Measurements from ENCODE around the gene SLC26A9.

SLC26A9 gene

DNA sequence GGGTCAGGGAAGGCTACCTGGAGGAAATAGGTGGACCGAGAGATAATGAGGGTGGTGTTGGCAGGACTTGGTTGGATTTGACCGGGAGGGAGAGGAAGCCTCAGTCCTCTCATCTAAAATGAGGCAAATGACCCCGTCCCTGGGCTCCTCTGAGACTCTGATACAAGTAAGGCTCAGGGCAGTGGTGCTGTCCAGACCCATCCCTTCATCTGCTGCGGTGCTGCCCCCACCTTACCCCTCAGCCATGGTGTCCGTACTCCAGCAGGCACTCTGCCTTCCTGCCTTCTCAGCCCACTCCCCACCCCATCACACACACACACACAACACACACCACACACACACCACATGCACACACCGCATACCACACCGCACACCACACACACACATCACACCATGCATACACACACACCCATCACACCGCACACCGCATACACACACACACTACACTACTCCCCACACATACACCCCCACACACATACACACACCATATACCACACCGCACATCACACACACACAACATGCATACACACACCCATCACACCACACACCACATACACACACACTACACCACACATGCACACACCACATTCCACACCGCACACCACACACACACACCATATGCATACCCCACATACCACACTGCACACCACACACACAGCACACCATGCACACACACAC lies 29.4 kb upstream of the SLC26A9 start:
- DNase-seq (ENCODE audit: low read depth): no peak

DNA sequence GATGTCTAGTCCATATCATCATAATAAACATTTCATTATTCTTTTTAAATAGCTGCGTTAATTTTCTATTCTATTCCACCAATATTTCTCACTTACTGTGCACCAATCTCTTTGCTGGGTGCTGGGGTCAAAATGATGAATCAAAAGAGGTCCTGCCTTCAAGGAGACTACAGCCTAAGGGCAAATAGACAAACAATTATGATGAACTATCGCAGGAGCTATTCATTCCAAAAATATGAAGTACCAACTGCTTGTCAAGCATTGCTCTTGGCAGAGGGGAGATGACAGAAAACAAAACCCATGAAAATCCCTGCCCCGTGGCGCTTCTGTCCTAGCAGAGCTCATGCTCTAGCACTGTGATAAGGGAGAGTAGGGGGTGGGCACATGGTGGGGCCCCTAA lies 28.8 kb upstream of the SLC26A9 start:
- DNase-seq (ENCODE audit: low read depth): no peak

DNA sequence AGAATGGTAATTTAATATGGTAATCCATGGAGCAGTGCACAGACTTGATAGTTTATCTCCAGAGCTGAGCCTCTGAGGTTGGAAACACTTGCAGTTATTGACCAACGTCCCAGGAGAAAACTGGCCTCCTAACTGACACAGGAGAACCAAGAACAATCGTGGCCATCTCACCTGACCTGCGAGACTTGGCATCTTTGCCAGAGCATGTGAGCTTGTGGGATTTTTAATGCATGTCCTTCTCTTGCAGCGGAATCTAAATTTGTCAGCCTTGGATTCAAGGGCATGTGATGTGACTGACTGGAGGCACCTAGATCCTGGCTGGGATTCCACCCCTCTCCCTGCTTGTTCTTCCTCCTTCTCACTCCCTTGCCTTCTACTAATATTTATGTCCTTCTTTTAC lies 27.8 kb upstream of the SLC26A9 start:
- no peak for DNase-seq (ENCODE audit: low read depth)

DNA sequence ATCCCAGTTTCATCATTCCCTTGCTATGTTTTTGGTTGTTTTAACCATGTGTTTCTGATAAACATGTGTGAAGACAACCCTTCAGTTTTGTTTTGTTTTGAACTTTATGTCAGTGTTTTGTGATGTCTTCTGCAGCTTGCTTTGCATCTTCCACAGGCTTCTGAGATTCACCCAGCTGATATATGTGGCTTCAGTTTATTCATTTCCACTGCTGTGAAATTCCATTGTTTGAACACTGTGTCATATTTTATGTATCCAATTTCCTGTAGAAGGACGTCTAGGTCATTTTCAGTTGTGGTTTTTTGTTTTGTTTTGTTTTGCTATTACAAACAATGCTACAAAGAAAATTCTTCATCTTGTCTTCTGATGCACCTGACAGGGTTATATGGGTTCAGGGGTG lies 27.2 kb upstream of the SLC26A9 start:
- no peak for DNase-seq (ENCODE audit: low read depth)

DNA sequence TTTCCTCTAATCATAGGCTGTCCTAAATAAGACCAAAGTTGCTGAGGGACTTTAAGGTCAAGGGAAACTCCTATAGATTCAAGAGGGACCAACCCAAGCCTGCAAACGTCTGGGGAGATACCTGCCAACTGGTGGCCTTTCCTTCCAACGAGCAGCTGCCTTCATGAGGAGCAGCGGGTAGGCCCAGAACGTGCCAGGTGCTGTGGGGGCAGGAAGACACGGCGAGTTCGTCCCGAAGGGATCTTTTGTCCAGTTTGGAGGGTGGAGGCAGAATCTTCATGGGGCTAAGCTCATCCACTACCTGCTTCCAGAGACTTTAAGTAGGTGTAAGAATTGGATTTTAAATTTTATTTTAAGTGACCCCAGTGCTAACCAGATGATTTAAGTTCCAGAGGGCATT lies 26.0 kb upstream of the SLC26A9 start:
- DNase-seq (ENCODE audit: low read depth): no peak

DNA sequence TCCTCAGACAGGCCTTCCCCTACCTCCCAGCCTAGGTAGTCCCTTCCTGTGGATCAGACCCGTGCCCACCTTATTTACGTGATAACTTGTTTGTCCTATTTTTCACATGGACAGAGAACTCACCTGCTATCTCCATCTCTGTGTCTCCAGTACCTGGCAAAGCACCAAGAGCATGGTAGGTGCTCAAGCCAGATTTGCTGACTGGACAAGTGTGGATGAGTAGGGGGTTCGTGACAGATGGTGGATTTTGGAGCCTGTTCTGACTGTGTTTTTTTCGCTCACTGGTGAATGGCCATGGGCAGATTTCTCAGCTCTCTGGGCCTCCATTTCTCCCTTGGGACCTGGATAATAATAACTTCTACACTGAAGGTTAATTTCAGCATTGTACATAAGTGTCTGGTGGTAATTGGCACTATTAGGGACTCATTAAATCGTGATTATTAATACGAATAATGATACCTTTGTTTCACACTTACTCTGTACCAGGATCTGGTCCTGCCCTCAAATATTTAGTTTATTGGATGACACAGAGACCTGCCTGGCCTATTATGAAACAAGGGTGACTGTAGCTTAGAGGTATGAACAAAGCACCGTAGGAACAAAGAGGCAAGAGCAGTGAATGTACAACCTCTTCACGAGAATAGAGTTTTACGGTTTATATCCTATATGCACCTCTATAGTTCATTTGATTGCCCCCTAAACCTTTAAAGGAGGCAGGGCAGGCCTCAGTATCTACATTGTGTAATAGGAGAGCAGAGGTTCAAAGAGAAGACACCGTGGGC lies 24.5 kb upstream of the SLC26A9 start:
- DNase-seq (ENCODE audit: low read depth): no peak

DNA sequence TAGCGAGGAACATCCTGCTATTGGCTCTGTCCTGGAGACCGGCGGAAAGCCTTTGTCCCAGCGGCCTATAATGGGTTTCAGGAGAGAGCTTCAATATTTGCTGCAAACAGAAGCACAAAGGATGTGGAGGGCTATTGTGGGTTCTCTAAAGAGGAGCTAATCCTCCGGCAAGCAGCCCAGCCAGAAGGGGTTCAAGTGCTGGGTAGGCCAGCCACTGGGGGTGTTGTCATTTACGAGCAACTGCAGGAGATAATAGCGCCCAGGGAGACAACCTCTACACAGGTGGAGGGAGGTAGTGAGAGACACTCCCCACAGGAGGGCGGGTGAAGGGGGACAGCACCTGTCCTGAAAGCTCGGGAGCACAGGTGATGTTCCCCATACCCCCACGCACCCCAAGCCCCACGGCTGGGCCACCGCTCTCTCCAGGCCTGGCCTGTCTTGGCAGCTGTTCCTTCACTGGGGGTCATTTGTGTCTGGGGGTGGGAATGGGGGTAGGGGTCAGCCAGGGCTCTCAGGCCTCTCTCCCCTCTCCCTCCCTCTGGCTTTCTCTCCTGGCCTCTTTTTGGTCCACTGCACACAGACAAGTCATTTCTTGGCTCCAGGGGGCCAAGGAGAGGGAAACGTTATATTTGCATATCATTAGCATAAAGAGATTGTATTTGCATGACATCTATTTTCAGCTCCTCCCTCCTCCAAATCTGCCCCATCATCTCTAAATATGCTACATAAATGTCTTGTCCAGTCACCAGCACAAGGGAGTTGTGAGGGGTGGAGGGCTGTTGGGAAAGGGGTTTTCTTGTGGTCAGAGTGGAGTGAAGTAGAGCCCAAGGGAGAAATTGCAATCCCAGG lies 22.0 kb upstream of the SLC26A9 start:
- no peak for DNase-seq (ENCODE audit: low read depth)

DNA sequence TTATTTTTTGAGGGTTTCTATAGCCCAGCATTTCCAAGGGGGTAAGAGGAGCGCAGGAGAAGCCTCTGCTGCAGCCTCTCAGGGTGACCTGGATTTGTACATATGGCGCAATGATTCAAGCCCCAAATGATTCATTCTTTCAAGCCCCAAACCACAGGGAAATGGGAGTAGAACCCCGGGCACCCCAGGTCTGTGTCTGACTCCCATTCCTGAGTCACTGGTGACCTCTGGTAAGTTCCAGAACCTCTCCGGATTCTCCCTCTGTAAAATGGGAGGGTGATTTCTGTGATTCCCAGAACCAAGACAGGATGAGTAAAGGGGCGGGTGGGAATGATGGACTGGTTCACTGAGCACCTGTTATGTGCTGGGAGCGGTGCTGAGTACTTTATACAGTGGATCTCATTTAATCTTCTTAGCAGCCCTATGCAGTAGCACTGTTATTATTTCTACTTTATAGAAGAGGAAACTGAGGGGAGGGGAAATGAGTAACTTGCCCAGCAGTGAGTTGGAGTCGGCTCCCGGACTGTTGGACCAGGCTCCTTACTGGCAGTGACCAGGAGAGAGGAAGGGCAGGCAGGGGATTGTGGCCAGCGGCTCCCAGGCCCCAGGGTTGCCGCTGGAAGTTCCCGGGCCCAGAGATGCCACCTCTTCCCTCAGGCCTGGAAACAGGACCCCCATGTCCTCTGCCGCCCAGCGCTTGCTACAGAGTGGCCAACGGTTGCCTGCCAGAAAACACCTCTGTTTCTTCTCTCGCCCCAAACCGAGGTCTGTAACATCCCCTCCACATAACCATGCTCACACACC lies 20.3 kb upstream of the SLC26A9 start:
- DNase-seq (ENCODE audit: low read depth): no peak

DNA sequence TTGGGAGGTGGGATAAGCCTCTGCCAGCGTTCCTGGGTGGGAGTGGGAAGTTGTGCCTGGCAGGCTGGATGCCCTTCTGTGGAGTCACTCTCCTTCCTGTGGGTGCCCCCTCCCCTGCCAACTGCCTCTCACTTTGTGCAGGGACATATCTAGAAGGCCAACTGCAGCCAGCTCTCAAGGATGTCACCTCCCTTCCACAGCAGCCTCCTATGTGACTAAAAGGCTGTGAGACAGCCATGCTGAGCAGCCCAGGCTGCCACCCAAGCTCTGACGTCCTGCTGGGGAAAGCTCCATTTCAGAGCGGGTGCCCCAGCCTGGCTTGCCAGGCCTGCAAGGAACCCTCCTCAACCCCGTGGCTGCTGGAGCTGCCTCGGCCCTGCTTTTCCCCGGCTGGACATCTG lies 19.6 kb upstream of the SLC26A9 start:
- no peak for DNase-seq (ENCODE audit: low read depth)

DNA sequence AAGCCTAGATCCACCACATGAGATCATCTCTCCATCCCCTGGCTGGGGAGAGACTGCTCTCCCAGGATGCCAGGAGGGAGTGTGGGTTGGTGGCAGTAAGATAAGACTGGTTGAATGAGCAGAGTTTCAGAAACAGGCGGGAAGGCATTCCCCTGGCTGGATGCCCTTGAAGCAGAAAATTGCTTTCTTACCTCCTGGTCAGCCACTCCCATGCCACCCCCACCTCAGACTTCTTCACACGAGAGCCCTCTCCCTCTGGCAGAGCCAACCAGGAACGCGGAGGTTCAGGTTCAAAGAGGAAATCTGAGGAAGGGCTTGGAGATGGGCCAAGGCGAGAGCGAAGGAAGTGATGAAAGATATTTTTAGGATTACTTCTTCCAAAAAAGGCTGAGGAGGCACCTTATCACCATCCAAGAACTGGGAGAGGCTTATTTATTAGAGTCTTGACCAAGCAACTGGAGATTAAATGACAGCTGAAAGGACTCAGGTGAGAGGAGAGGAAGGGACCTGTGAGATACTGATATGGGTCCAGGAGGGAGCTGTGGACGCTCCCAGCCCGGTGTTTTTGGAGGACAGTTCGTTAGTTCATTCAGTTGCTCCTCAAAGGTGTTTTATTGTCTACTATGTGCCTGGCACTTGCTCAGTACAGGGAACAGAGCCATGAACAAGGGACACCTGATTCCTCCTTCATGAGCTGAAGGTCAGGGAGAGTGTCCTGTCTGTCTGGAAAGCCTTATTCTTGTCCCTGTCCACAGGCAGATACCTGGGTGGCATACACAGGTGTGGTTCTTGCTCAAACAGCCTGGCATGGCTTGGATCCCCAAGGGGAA lies 18.9 kb upstream of the SLC26A9 start:
- DNase-seq (ENCODE audit: low read depth): no peak

DNA sequence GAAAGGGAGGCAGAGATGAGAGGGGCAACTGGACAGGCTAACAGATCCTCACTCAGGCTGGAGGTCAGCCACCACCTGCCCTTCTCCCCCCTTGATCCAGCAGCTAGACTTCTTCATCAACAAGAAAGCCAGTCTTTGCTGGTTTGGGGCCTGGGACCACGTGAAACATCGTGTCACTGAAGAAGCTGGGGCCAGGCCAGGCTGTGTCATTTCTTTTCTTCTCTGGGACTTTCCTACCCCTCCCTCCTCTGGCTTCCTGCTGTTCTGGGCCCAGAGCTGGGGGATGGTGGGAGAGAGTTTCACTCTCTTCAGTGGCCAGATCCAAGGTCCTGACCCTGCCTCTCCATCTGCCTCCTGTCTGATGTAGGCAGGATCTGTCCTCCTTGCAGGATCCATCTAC lies 18.1 kb upstream of the SLC26A9 start:
- no peak for DNase-seq (ENCODE audit: low read depth)

DNA sequence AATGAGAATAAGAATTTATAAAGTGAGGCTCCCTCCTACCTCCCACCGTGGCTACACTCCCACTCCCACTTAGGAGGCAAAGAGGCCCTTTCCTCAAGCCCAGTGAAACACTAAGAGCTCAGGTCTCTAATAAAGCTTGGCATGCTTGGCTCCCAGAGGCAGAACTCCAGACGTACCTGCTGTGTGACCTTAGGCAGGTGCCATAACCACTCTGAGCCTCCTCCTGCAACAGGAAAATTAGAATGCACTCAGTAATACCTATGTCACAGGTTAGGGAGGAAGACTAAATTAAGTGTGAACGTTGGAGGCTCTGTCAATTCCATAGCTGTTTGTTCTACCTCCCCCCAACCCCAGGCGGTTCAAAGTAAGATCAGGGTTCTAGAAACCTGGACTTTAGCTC lies 16.5 kb upstream of the SLC26A9 start:
- DNase-seq (ENCODE audit: low read depth): no peak

DNA sequence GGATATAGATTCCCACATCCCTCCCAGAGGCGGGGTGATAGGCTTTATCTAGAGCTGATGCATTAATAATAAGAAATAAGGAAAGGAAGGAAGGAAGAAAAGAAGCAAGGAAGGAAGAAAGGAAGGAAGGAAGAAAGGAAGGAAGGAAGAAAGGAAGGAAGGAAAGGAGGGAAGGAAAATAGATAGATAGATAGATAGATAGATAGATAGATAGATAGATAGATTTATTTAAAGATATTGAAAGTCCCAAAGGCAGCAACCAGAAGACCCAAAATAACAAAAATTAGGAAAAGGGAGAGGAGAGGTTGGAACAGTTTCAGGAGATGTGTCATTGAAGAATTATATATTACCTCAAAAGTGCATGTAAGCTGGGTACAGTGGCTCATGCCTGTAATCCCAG lies 12.2 kb upstream of the SLC26A9 start:
- DNase-seq (ENCODE audit: low read depth): no peak

DNA sequence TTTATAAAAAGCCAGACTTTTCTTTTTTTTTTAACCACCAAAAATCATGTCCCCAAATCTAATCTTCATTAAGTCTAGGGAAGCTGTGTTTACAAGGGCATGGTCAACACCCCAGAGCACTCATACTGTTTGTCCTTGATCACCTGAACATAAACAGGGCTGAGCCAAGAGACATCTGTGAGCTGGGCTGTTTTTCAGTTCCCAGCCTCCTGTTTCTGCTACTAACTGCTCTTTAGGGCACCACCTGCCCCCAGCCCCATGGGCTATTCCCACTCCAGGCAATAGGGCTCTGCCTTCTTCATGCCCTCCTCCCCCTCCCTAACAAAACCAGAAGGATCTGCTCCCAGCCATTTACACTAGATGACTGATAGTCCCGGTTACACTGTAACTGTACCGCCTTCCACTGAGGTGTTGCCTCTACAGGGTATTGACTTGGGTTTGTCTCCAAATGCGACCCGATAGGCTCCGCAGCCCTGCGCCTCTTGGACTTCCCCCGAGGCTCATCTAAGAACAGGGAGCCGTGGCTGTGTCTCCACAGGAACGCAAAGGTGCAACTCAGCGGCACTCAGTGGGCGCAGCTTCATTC lies 11.7 kb upstream of the SLC26A9 start:
- no peak for DNase-seq (ENCODE audit: low read depth)

DNA sequence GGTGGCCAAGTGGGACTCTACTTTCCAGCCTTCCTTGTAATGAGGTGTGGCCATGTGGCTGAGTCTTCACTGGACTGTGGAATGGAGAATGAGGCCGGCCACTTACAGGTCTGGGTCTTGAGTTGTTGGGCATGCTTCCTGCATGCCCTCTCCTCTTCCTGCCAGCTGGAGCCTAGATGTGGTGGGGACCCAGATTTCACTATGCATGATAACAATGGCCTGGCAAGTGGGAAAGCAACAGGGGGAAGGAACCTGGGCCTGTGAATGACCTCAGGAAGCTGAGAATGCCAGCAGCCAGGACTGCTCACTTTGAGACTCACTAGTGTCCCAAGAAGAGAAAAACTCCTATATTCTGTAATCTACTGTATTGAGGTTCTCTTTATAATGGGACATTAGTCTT lies 8.5 kb upstream of the SLC26A9 start:
- DNase-seq (ENCODE audit: low read depth): no peak

DNA sequence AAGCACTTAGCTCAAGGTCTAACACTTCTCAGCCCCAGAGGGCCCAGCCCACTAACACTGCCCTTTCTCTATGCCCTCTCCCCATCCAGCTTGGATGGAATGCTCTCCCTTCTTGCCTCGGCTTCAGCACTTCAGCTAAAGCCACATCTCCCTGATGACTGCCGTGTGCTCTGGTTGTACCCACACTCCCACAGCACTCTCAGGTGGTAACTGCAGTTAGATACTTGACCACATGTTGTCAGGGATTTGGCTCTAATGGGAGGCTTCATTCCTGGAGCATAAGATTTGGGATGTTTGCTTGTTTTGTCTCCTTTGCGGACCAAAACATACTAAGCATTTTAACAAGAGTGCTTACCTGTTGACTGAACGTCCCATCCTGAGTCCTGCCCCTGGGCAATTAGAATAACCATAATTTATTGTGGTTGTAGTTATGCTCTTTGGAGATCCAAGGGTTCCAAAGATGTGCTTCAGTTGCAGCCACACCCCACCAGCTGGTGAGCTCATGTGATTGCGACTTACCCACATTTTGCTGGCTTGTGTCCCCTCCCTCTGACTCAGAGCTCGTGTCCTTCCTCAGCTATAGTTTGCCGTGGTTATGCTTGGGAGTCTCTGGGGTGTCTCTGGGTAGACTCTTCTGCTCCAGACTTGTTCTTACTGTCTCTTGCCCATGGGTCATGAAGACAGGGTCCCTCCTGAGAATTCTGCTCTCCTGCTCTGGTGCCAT lies 7.7 kb upstream of the SLC26A9 start:
- DNase-seq (ENCODE audit: low read depth): no peak

DNA sequence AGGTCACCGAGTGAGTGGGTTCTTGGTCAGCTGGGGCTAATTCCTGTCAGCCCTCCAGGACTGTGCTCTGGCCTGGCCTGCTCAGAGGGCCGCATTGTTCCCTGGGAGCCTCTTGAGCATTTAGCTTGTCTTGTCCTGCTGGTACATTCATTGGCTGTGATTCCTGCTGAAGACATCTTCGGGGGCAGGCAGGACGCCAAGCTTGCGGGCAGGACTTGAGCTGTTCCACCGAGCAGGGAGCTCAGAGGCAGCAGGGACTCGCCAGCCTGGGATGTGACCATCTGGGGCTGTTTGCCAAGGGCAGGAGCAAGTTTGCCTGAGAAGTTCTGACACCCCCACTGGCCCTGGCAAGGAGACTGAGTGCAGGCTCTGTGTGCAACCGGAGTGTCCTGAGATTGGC lies 7.0 kb upstream of the SLC26A9 start:
- DNase-seq (ENCODE audit: low read depth): no peak

DNA sequence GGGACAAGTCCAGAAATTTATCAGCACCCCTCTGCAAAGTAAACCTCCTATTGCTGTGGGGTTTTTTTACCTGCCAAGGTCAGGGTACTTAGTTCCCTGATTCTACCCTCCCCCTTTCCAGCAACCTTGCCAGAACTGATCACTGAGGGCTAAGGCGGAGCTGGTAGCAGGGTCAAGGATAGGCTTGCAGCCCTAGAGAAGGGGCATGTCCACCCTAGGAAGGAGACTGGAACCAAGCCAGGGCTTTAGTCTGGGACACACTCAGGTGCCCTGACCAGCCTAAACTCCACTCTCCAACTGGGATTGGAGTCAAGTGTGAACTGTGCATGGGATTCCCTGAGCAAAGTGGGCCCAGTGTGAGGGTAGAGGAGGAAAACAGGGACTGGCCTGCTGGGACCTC lies 6.5 kb upstream of the SLC26A9 start:
- DNase-seq (ENCODE audit: low read depth): no peak

DNA sequence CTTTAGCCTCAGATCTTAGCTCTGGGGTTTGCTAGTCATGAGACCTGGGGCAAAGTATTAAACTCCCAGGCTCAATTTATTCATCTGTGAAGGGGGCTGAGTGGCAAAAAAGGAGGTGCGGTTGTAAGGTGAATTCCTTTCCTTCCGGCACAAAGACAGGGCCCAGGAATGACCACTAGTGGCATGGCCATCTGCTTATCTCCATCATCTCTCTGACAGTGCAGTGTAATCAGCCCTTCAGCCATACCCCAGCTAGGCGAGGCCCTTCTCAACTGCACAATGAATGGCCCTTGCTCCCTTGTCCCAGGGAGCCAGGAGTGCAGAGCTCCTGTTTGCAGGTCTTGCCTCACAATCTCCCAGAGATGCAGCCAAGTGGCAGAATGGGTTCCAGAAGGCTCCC lies 5.6 kb upstream of the SLC26A9 start:
- DNase-seq (ENCODE audit: low read depth): no peak

DNA sequence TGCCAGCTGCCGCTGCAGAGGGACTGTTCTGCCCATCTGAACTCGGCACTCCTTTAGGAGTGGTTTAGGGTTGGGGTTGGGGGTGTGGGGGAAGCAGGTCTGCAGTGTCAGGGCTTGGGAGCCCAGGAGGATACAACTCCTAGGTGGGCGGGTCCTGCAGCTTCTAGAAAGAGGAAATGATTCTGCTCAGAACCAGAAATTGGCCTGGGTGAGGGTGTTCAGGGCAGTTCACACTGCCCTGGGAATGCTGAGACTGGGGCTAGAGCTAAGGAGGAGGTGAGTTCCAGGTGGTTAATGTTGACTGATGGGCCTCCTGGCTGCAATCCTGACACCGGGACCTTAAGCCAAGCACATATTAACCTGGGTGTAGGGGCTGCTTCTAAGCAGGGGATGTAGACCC lies 4.8 kb upstream of the SLC26A9 start:
- no peak for DNase-seq (ENCODE audit: low read depth)

Measured in activated T-helper 9 cell treated with anti-CD3 and anti-CD28 coated beads, Interleukin-2, amount 50 U/mL, for 16 hours (primary cell).